HG02623 (cell line): ENCODE data around the gene VWF.

Source experiments
- ATAC-seq: cut with Tn5 transposase; IDR thresholded peaks from one replicate; pipeline ENCODE4 v1.9.1; 2021; ENCODE audit warnings: moderate library complexity; ENCODE audit not compliant: unreplicated experiment

VWF gene

GRCh38 chr12:6078398-6079096 lies 45.9 kb downstream of the VWF start:
- no peak for ATAC-seq

GRCh38 chr12:6077692-6078083 lies 46.8 kb downstream of the VWF start:
- ATAC-seq, result no peak

DNA sequence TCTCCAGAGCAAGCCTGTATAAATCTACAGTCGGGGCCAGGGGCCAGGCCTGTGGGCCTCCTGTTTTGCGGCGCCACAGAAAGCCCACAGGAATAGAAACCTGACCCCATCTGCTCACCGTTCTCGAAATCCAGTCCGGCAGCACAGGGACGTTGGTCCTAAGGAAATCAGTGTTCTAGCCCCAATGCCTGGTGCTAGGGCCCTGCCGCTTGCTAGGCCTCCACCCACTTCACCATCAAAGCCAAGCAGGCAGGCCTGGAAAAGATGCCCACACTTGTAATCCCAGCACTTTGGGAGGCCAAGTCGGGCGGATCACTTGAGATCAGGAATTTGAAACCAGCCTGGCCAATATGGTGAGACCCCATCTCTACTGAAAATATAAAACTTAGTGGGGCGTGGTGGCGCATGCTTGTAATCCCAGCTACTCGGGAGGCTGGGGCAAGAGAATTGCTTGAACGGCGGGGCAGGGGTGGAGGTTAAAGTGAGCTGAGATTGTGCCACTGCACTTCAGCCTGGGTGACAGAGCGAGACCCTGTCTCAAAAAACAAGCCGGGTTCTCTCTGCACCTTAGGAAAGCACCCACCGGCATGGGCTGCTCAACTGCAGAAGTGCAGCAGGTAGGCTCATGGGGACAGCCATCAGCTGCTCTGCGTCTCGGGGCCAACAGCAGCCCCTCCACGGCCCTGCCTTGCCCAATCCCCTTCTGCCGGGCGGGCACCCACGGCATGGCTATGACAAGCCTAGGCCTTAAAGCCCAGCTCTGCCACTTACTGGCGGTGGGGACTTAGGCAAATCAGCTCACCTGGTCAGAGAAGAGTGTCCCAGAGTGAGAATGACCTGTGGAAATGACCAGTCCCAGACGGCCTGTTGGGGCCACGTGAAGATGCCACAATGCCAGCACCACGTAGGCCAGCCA lies 47.4 kb downstream of the VWF start:
- no peak for ATAC-seq

- ATAC-seq, result no peak
These were observed 48.1 kb downstream of the VWF start for GRCh38 chr12:6076346-6076745.

- no peak for ATAC-seq
These were observed 49.4 kb downstream of the VWF start for GRCh38 chr12:6074979-6075585.

GRCh38 chr12:6074427-6074826 lies 50.0 kb downstream of the VWF start:
- ATAC-seq, result no peak

DNA sequence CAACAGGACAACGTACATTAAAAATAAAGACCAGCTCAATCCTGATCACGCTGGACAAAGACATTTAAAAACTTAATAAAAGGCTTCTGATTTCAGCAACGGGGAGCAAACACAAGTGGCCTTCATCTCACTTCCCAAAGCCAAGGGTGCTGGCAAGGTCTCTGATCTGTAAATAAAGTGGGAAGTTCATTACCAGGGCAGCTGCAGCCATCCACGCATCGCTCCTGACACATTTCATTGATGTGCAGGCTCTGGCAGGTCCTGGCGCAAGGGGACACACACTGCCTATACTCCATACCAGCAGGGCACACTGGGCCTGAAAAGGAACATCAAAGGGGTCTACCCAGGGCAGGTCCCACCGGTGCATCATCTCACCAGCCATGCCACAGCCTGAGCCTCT lies 51.0 kb downstream of the VWF start:
- no peak for ATAC-seq

DNA sequence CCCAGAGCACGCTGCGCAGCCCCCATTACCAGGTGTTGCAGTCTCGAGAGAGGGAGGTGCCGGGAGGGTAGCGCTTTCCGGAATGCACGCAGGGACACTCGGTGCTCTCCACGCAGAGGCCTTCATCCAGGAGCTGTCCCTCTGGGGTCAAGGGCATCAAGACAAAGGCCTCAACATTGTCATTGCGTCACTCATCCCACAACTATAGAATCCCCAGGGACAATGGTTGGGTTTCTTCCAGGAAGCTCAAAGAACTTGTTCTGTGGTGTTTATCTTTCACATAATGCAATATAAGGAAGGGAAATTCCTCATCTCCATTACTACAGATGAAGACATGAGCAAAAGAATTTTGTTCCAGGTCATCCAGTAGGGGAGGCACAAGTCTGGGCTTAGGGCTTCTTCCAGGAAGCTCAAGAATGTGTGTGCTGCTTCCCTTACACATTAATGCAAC lies 52.1 kb downstream of the VWF start:
- ATAC-seq, result no peak

- ATAC-seq, result no peak
These were observed 52.9 kb downstream of the VWF start for GRCh38 chr12:6071589-6071988.

- ATAC-seq, result no peak
These were observed 53.8 kb downstream of the VWF start for GRCh38 chr12:6070472-6071257.

GRCh38 chr12:6069437-6070093 lies 54.9 kb downstream of the VWF start:
- ATAC-seq, result no peak

DNA sequence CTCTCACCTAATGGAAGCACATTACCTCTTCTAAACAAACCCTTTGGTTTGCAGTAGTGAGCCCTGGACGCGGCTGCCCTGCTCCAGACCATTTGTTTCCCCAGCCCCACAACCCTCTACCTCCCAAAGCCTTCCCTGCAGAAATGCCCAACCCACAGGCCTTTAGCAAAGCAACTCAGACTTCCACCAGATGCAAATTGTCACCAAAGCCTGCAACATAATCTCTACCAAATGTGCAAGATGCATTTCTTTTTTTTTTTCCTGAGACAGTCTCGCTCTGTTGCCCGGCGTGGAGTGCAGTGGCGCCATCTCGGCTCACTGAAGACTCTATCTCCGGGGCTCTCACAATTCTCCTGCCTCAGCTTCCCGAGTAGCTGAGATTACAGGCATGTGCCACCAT lies 56.2 kb downstream of the VWF start:
- no peak for ATAC-seq

DNA sequence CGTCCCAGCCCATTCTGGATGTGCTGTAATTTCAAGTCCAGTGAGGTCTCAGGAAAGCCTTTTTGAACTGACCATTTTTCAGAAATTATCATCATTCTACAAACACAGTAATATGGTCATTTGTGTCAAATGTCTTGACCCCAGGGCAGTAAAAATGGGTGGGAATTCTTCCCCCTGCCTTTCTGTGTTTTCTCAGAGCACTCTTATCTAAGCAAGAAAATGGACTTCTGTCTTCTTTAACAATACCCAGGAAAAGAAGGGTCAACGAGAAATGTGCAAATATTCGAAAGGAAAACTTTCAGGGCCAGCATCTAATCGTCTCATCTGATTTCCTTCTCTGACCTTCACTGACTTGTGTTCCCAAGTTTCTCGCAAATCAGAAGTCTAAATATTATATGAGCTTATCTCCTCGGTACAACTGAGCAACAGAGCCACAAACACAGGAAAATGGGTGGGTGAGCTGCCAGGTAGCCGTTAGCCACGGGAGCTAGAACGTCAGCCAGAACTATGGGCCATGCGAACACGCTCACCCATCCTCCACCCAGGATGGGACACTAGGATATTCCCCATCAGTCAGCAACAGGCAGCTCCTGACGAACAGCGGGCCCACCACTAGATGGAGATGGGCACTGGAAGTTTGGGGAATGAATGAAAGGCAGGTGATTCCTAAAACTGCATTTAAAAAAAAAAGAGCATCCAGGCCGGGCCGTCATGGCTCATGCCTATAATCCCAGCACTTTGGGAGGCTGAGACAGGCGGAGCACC lies 57.1 kb downstream of the VWF start:
- ATAC-seq, result no peak

GRCh38 chr12:6066651-6067050 lies 57.8 kb downstream of the VWF start:
- ATAC-seq, result no peak

- no peak for ATAC-seq
These were observed 58.6 kb downstream of the VWF start for GRCh38 chr12:6065863-6066199.

GRCh38 chr12:6065131-6065862 lies 59.2 kb downstream of the VWF start:
- ATAC-seq, result no peak

DNA sequence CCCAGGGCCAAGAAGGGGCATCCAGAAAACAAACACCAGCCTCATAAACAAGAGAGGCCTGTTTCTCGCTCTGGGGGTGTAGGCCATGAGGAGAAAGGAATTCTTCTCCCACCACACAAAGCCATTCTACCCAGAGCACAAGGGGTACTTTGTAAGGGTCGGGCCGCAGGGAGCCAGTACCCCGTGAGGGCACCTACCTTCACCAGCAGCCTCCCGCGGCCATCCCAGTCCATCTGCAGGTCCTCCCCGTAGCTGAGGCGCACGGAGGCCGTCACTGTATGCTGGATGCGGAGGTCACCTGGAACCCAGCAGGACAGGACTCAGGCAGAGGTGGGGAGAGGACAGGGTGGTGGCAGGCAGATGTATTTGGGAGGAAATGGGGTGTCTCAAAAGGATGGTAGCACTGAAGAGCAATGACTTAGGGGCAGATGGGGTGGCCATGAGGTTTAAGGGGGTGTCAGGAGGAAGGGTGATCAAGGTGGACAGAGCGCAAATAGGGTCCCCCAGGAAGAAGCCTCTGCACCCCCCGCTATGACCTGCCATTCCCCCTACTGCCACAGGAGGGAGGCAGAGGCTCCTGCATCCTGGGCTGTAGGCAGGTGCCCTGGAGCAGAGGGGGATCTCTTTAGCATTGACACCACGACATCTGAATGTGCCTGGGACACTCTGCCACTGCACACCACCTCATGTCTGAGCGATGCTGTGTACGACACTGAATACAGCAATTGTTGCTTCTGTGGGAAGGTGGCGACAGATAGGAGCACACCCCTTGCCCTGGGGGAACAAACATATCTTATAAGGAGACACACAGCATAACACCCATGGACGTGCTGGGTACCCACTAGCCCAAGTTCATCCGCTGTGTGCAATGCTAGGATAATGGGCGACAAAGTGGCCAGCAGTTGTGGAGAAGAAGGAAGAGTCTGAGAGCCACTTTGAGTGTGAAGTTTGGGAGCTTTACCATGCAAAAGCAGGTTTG lies 61.4 kb downstream of the VWF start:
- ATAC-seq, result no peak

DNA sequence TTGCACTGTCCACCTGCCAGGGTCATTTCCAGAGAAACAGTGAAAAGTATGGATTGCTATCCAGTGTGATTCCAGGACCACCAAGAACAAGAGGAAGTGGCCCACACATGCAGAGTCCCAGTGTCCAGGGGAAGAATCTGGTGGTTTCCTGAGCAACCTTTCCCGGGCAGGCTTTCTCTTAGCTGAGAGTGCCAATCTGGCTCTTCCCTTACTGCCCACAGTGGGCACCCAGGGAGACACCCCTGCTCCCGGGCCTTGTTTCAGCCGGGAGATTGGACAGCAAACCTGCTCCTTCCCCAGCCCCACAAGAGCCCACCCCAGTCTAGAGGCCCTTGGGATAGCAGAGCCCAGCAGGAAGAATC lies 62.1 kb downstream of the VWF start:
- no peak for ATAC-seq
